Kidney (tissue), 14 donors: ENCODE data around the gene NPSR1. TPM values are rescaled to one million over a fixed set of nuclear protein-coding genes. Genes with fewer than 3 reads are reported as not detected.

Experiments used
- DNase-seq, 5 donors: peaks; one replicate each; pipeline ENCODE4 v3.0.0-alpha.2; 2013 to 2020
- FAIRE-seq: peaks from 2 replicates; lab custom pipeline; 2012; peaks lifted over from hg19 to GRCh38; lab: Jason Lieb, UNC
- H3K27ac ChIP-seq, 2 donors: one replicate each; pipeline ENCODE4 v1.7.0; 2013; ENCODE audit warnings: low read depth in 2 of 2, low read length in 2 of 2, inconsistent platforms in 1 of 2
- H3K27me3 ChIP-seq: one replicate; pipeline ENCODE4 v1.7.1; 2013; ENCODE audit warnings: low read length, inconsistent platforms; ENCODE audit not compliant: control insufficient read depth, insufficient read depth
- H3K36me3 ChIP-seq, 3 donors: one replicate each; pipeline versions ENCODE4 v1.7.0 to v1.7.1; 2013; ENCODE audit warnings: low read length in 3 of 3, control low read depth in 1 of 3, inconsistent platforms in 1 of 3; ENCODE audit not compliant: insufficient read depth in 3 of 3, control insufficient read depth in 2 of 3
- H3K4me1 ChIP-seq, 3 donors: one replicate each; pipeline versions ENCODE4 v1.7.0 to v1.7.1; 2013; ENCODE audit warnings: low read length in 3 of 3, inconsistent platforms in 1 of 3, low read depth in 1 of 3; ENCODE audit not compliant: control insufficient read depth in 2 of 3, insufficient read depth in 2 of 3
- H3K4me3 ChIP-seq, 3 donors: one replicate each; pipeline versions ENCODE4 v1.7.0 to v1.8.1; 2013; ENCODE audit warnings: low read length in 3 of 3, control low read depth in 1 of 3, inconsistent platforms in 1 of 3
- H3K9ac ChIP-seq, 3 donors: one replicate each; pipeline versions ENCODE4 v1.7.0 to v1.7.1; 2013; ENCODE audit warnings: low read length in 3 of 3, control low read depth in 1 of 3, inconsistent platforms in 1 of 3
- H3K9me3 ChIP-seq, 3 donors: one replicate each; pipeline versions ENCODE4 v1.7.0 to v1.7.1; 2013; ENCODE audit warnings: low read length in 3 of 3, control low read depth in 1 of 3, inconsistent platforms in 1 of 3; ENCODE audit not compliant: control insufficient read depth in 2 of 3, insufficient read depth in 1 of 3
- intact Hi-C: fragments of 100-400 bp; cut with DNase I; formaldehyde crosslinking; loops from one replicate; pipeline ENCODE4 v1.11.1; 2022
- polyA plus RNA-seq: library from polyadenylated mRNA; stranded (reverse); fragments of 350-450 nt; fragmentation: Illumina TruSeq; extraction: RNeasy Lipid Tissue Mini Kit (QIAGEN cat#74804); gene quantifications from one replicate; pipeline ENCODE4 v1.2.3, GENCODE V29; 2014; ENCODE audit warnings: low read depth, low replicate concordance; ENCODE audit not compliant: insufficient read depth
- total RNA-seq: library from RNA; stranded (reverse); fragmentation: NEBNext Ultra II Directional; extraction: Animal tissue kit (Norgen Biotek cat#: 25700); gene quantifications from one replicate; pipeline ENCODE4 v1.2.1, GENCODE V29; 2021
- TF ChIP-seq, protein P1 (sequence below): IDR thresholded peaks from 3 replicates; pipeline ENCODE4 v1.5.1; 2012; ENCODE audit warnings: mild to moderate bottlenecking, moderate library complexity, borderline replicate concordance; ENCODE audit not compliant: insufficient read depth; ENCODE audit errors: extremely low read depth
- donor health status: control.
- donor health status: control.
- donor health status: control.
- donor health status: control.
- donor health status: control.
- donor health status: DM: yes; HTN: yes; CAD: no.
- donor health status: Normal renal cell carcinoma (clear cell type).

The NPSR1 gene
- total and polyA plus RNA-seq, 2 donors from 2014 or later, result not detected

DNA sequence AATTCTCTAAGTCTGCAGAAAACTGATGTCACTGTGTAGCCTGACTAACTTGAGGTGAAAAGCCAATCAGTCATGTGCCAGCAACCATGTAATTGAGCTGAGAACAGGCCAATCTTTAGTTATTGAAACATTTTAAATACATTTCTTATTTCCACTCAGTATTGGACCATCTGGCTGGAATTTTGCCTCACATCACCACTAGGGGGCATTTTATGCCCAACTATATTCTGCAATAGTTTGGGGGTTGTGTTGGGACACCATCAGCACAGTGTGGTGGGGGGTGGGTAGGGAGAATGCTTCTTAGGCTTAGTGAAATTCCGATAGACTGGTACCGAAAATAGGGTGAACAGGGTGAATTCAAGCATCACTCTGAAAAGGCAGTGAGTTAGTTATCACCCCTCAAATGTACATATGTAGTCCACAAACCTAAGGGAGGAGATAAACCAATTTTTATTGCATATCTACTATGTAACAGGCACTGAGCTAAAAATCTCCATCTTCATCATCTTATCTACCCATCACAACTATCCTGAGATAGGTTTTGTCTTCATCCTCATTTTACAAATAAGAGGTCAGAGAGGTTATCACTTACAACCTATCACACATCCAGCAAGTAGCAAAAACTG lies 17.8 kb downstream of the NPSR1 start:
- Histone ChIP-seq H3K27ac (no peak overlapping the region), H3K27me3 (no peaks in the 10 kb centered on the region), H3K9me3 (no peaks in the 10 kb centered on the region), H3K4me1 (no peaks in the 10 kb centered on the region), H3K9ac (no peak overlapping the region), H3K36me3 (no peaks in the 10 kb centered on the region), H3K4me3 (no peak overlapping the region)
- DNase-seq (peak in 3 of 5 donors; percentile 16 to 40 (median 29)), FAIRE-seq (no peak)
- intact Hi-C loops, result no loop called here
- TF ChIP-seq, protein P1, sequence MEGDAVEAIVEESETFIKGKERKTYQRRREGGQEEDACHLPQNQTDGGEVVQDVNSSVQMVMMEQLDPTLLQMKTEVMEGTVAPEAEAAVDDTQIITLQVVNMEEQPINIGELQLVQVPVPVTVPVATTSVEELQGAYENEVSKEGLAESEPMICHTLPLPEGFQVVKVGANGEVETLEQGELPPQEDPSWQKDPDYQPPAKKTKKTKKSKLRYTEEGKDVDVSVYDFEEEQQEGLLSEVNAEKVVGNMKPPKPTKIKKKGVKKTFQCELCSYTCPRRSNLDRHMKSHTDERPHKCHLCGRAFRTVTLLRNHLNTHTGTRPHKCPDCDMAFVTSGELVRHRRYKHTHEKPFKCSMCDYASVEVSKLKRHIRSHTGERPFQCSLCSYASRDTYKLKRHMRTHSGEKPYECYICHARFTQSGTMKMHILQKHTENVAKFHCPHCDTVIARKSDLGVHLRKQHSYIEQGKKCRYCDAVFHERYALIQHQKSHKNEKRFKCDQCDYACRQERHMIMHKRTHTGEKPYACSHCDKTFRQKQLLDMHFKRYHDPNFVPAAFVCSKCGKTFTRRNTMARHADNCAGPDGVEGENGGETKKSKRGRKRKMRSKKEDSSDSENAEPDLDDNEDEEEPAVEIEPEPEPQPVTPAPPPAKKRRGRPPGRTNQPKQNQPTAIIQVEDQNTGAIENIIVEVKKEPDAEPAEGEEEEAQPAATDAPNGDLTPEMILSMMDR, result peak; percentile 37

DNA sequence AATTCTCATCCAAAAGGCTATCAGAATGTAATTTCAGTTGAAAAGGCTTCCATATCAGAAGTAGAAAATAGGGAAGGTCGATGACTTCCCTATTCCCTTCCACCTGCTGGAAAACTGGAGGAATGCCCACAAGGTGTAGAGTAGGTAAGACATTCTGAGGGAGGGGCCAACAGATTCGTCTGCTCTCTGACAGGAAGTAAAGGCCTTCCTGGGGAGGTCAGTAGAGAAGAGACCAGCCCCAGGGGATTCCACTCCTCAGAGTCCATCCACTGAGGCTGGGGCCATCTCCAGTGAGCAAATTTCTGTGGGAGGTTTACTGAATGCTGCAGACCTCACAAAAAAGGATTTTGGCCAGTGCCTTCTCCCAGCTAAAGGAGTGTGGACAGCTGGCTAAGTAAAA lies 19.5 kb downstream of the NPSR1 start:
- H3K27ac ChIP-seq, result no peak overlapping the region
- no peak for FAIRE-seq
- no peak overlapping the region for H3K9ac ChIP-seq
- TF ChIP-seq, protein P1, result no peak
- intact Hi-C loops, result no loop called here
- no peak overlapping the region for H3K4me3 ChIP-seq
- DNase-seq, result no peak
- H3K4me1 ChIP-seq, result no peaks in the 10 kb centered on the region
- no peaks in the 10 kb centered on the region for H3K36me3 ChIP-seq
- no peaks in the 10 kb centered on the region for H3K9me3 ChIP-seq
- H3K27me3 ChIP-seq, result no peaks in the 10 kb centered on the region

DNA sequence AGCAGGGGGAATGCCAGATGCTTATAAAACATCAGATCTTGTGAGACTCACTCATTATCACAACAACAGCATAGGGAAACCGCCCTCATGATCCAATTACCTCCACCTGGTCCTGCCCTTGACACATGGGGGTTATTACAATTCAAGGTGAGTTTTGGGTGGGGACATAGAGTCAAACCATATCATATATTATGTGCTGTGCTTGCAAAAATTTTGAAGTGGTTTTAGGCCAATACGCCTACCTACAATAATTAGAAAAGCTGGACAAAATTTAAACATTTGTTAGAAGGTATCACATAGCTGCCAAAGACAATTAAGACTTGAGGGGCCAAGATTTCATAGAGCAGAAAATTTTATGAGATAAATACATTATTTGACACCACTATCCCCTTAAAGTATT lies 29.5 kb downstream of the NPSR1 start:
- Histone ChIP-seq H3K27ac (no peak overlapping the region), H3K9ac (no peak overlapping the region), H3K4me3 (no peak overlapping the region), H3K4me1 (no peaks in the 10 kb centered on the region), H3K36me3 (no peaks in the 10 kb centered on the region), H3K27me3 (no peaks in the 10 kb centered on the region), H3K9me3 (no peaks in the 10 kb centered on the region)
- intact Hi-C loops, result no loop called here
- no peak for FAIRE-seq
- TF ChIP-seq, protein P1, result no peak
- DNase-seq, result no peak

DNA sequence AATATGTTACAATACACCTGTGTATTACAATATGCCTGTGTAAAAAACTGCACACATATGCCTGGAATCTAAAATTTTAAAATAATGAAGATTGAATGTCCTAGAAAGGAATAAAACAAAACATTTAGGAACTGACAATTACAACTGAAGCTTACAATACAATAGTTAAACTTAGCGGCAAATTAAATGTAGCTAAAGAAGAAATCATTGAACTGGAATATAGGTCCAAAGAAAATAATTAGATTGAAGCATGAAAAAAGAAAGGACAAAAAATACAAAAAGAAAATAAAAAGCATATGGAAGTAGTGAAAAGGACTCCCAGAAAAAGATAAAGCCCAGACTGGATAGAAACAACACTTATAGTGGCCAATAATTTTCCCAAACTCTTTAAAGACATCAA lies 38.4 kb downstream of the NPSR1 start:
- H3K4me3 ChIP-seq, result no peak overlapping the region
- DNase-seq (no peak), FAIRE-seq (no peak)
- peaks cover 0 to 4% (median 2%) of the 10 kb centered on the region in 3 donors for H3K9me3 ChIP-seq
- intact Hi-C loops, result no loop called here
- no peak overlapping the region for H3K27ac ChIP-seq
- TF ChIP-seq, protein P1, result no peak
- H3K27me3 ChIP-seq, result no peaks in the 10 kb centered on the region
- no peaks in the 10 kb centered on the region for H3K36me3 ChIP-seq
- no peaks in the 10 kb centered on the region for H3K4me1 ChIP-seq
- no peak overlapping the region for H3K9ac ChIP-seq
